Endothelial cell of umbilical vein (primary cell): Measurements from ENCODE around the gene CFC1B. TPM values are rescaled to one million over a fixed set of nuclear protein-coding genes. Genes with fewer than 3 reads are reported as not detected.
"Not testable (repeated sequence)": the region's sequence is repeated elsewhere in the genome, so short reads cannot be mapped to it uniquely, and the experiment has no call there.

Experiments
- BruUV-seq: library from RNA; stranded (reverse); fragments of 400-500 nt; replicated peaks from 2 replicates; lab custom pipeline; 2021; lab: Mats Ljungman, UMichigan
- CTCF ChIA-PET: fragments of 300-600, 350-600 bp; sonication (Branson Sonifier 250); formaldehyde crosslinking; loops from one replicate; lab custom pipeline; 2021; ENCODE audit warnings: antibody characterized with exemption, inconsistent platforms; lab: Charles Lee
- POLR2A ChIA-PET: fragments of 300-600, 350-600 bp; sonication (Branson Sonifier 250); formaldehyde crosslinking; loops from one replicate; lab custom pipeline; 2021; ENCODE audit warnings: antibody characterized with exemption, inconsistent platforms; lab: Charles Lee
- DNase-seq: peaks from one replicate; pipeline ENCODE4 v3.0.0-alpha.2; 2011; ENCODE audit warnings: low read depth, low spot score
- FAIRE-seq: peaks from 2 replicates; lab custom pipeline; 2011; peaks lifted over from hg19 to GRCh38; lab: Jason Lieb, UNC
- H2AFZ ChIP-seq: 2 replicates; pipeline ENCODE4 v1.6.0; 2012; ENCODE audit warnings: low read depth, low read length, control low read depth, inconsistent platforms
- H3K27ac ChIP-seq: 2 replicates; pipeline ENCODE4 v1.5.1; 2011; ENCODE audit warnings: low read depth, mild to moderate bottlenecking, control low read depth, low read length, moderate library complexity; ENCODE audit not compliant: insufficient read depth
- H3K27me3 ChIP-seq, 2 experiments: 2 replicates each; pipeline versions ENCODE4 v1.6.0 to v1.6.1; 2011; ENCODE audit warnings: low read length in 2 of 2, mixed read lengths in 1 of 2; ENCODE audit not compliant: control insufficient read depth in 2 of 2, insufficient read depth in 2 of 2
- H3K36me3 ChIP-seq, 2 experiments: 2 replicates in 1 of 2; 3 replicates in 1 of 2; pipeline ENCODE4 v1.5.1; 2011; ENCODE audit warnings: low read length in 2 of 2, mild to moderate bottlenecking in 1 of 2, moderate library complexity in 1 of 2; ENCODE audit not compliant: control insufficient read depth in 2 of 2, insufficient read depth in 2 of 2; ENCODE audit errors: extremely low read depth in 1 of 2
- H3K4me1 ChIP-seq: 3 replicates; pipeline ENCODE4 v1.5.1; 2011; ENCODE audit warnings: mild to moderate bottlenecking, low read length; ENCODE audit not compliant: control insufficient read depth, insufficient read depth; ENCODE audit errors: extremely low read depth
- H3K4me2 ChIP-seq: 2 replicates; pipeline ENCODE4 v1.6.1; 2011; ENCODE audit warnings: low read length, control low read depth, mixed read lengths; ENCODE audit not compliant: insufficient read depth
- H3K4me3 ChIP-seq, 3 experiments: fragments of 200-600 bp in 1 of 3; sonication (generic), shearing (Covaris generic) in 1 of 3; replicated peaks in 1 of 3; 2 replicates each; pipeline ENCODE4 v1.5.1; 2011 to 2016; ENCODE audit warnings: control low read depth in 3 of 3, low read length in 3 of 3, mild to moderate bottlenecking in 2 of 3, inconsistent platforms in 1 of 3, low read depth in 1 of 3, moderate library complexity in 1 of 3; ENCODE audit not compliant: insufficient read depth in 1 of 3
- H3K79me2 ChIP-seq: 2 replicates; pipeline ENCODE4 v1.6.0; 2012; ENCODE audit warnings: low read length, inconsistent platforms; ENCODE audit not compliant: control insufficient read depth, insufficient read depth
- H3K9ac ChIP-seq: replicated peaks from 2 replicates; pipeline ENCODE3; 2011; ENCODE audit warnings: low read length, control low read depth; ENCODE audit not compliant: insufficient read depth; ENCODE audit errors: extremely low read depth
- H3K9me1 ChIP-seq: replicated peaks from 3 replicates; pipeline ENCODE4 v1.6.0; 2011; ENCODE audit warnings: mild to moderate bottlenecking, low read length; ENCODE audit not compliant: control insufficient read depth, insufficient read depth; ENCODE audit errors: extremely low read depth
- H3K9me3 ChIP-seq: replicated peaks from 2 replicates; pipeline ENCODE4 v1.5.1; 2012; ENCODE audit warnings: low read length, inconsistent platforms; ENCODE audit not compliant: control insufficient read depth, insufficient read depth
- H4K20me1 ChIP-seq: replicated peaks from 2 replicates; pipeline ENCODE3; 2011; ENCODE audit warnings: mild to moderate bottlenecking, low read length; ENCODE audit not compliant: control insufficient read depth, insufficient read depth; ENCODE audit errors: extremely low read depth
- dilution Hi-C: fragments of 300-500 bp; cut with MboI; formaldehyde crosslinking; loops from one replicate; pipeline ENCODE4 v1.15.0; 2019; ENCODE audit warnings: low sequenced_read_pairs; ENCODE audit not compliant: extremely low pct_ligation_motif_present
- intact Hi-C: fragments of 100-400 bp; cut with micrococcal nuclease; formaldehyde crosslinking; loops from one replicate; pipeline ENCODE4 v1.10.0; 2022
- polyA plus RNA-seq, 4 experiments: library from polyadenylated mRNA; depleted of rRNA in 3 of 4; stranded (reverse) in 3 of 4; unstranded in 1 of 4; fragments of >200 nt; gene quantifications; 2 replicates each; pipeline versions ENCODE4 v1.2.1 to v1.2.3, GENCODE V29; 2011 to 2012; ENCODE audit warnings: missing spikeins in 1 of 4
- total RNA-seq: library from RNA; stranded (reverse); gene quantifications from 2 replicates; pipeline ENCODE4 v1.2.3, GENCODE V29; 2021

Gene CFC1B
- total and polyA plus RNA-seq, 2 donors (not counting 3 experiments of a cell fraction or from before 2014, with no cell fraction given), result not detected

DNA sequence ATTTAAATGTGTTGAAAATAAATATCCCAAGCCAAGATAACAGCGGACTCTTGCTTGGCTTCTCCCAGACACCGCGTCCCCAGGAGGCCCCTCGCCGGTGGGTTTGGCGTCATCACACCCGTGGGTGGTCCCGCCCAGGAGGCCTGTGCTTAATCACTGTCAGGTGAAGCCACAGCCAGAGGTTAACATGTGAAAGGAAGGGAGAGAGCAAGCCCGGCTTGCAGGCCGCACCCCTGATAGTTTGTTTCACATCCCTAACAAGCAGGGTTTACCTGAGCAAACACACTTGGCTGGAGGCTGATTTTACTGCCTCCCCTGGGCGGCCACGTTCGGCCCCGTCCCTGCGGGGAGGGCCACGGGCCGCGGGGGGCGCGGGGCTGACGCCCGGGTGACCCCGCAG is 1.4 kb downstream of the CFC1B start:
- FAIRE-seq, H3K27me3 ChIP-seq, H4K20me1 ChIP-seq, intact Hi-C loops, H3K36me3 ChIP-seq, BruUV-seq, dilution Hi-C loops, H3K9me3 ChIP-seq, CTCF ChIA-PET, H3K9ac ChIP-seq, H3K4me3 ChIP-seq, H3K4me1 ChIP-seq, H3K9me1 ChIP-seq, H3K79me2 ChIP-seq, H3K27ac ChIP-seq, POLR2A ChIA-PET, H3K4me2 ChIP-seq, DNase-seq, H2AFZ ChIP-seq: not testable (repeated sequence)

DNA sequence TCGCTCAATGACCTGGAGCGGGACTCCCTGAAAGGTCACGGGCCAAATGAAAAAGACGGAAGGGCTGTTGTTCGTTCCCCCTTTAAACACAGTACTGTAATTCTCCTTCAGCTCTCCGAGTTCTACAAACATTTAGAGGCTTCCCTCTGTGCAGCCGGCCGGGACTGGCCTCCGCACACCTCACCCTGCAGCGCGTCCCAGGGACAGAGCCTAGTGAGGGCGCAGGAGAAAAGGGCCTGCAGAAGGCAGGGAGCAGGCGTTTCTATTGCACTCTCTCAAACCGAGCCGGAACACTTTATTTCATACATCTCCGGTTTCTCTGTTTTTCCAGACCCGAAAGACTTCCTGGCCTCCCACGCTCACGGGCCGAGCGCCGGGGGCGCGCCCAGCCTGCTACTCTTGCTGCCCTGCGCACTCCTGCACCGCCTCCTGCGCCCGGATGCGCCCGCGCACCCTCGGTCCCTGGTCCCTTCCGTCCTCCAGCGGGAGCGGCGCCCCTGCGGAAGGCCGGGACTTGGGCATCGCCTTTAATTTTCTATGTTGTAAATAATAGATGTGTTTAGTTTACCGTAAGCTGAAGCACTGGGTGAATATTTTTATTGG is 6.4 kb downstream of the CFC1B start:
- BruUV-seq, H3K9me3 ChIP-seq, H3K9ac ChIP-seq, H3K4me1 ChIP-seq, DNase-seq, H3K4me2 ChIP-seq, H3K27ac ChIP-seq, intact Hi-C loops, H3K9me1 ChIP-seq, H3K27me3 ChIP-seq, POLR2A ChIA-PET, H3K4me3 ChIP-seq, H2AFZ ChIP-seq, H3K36me3 ChIP-seq, dilution Hi-C loops, CTCF ChIA-PET, H3K79me2 ChIP-seq, H4K20me1 ChIP-seq: not testable (repeated sequence)
- peak; percentile 97 for FAIRE-seq

DNA sequence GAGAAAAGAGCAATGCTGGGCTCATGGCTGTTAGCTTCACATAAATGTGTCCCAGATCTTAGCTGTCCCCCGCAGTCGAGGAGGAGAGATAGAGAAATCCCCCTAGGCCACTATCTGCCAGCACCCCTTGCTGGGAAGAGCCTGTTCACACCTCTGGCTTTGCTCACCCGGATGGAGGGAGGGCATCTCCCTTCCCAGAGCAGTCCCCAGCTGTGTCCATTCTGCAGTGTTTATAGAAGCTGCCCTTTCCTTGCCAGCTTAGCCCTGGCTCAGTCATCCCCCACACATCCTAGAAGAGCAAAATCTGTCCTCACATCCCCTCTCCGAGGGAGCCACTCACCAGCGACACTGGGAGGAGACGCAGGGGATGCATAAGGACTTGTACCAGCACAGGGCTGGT is 8.5 kb downstream of the CFC1B start:
- H3K9ac ChIP-seq, BruUV-seq, dilution Hi-C loops, H3K79me2 ChIP-seq, H3K27ac ChIP-seq, H3K36me3 ChIP-seq, H3K4me1 ChIP-seq, H3K4me3 ChIP-seq, intact Hi-C loops, DNase-seq, H2AFZ ChIP-seq, FAIRE-seq, H4K20me1 ChIP-seq, POLR2A ChIA-PET, H3K9me3 ChIP-seq, H3K9me1 ChIP-seq, H3K4me2 ChIP-seq, H3K27me3 ChIP-seq, CTCF ChIA-PET: not testable (repeated sequence)

DNA sequence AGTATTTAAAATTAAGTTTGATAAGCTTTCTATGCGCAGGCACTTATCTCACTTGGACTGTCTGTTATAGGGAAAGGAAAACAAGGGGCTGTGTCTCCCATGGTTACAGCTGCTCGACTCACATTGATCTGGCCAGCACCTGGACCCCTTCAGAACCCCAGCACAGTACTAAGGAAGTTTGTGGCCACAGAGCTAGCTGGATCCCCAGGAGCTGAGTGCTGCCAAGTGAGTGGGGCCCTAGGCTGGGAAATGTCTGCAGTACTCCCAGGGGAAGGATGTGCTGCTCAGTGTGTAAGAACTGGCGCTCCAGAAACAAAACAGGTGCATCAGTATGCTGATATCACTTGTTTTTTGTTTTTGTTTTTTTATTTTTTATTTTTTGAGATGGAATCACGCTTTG is 9.2 kb downstream of the CFC1B start:
- H3K4me2 ChIP-seq, H3K9me1 ChIP-seq, H3K79me2 ChIP-seq, CTCF ChIA-PET, H2AFZ ChIP-seq, DNase-seq, H3K27ac ChIP-seq, dilution Hi-C loops, H3K4me1 ChIP-seq, H3K36me3 ChIP-seq, H3K4me3 ChIP-seq, H3K9me3 ChIP-seq, H3K9ac ChIP-seq, POLR2A ChIA-PET, H4K20me1 ChIP-seq, BruUV-seq, intact Hi-C loops, H3K27me3 ChIP-seq: not testable (repeated sequence)
- peak; percentile 35 for FAIRE-seq
